Measurements from ENCODE around the gene HDAC7. TPM values are rescaled to one million over a fixed set of nuclear protein-coding genes. Genes with fewer than 3 reads are reported as not detected.

The HDAC7 gene
- total and polyA plus RNA-seq, 2 experiments from 2014 or later, result 19.0 to 41.2 TPM

DNA sequence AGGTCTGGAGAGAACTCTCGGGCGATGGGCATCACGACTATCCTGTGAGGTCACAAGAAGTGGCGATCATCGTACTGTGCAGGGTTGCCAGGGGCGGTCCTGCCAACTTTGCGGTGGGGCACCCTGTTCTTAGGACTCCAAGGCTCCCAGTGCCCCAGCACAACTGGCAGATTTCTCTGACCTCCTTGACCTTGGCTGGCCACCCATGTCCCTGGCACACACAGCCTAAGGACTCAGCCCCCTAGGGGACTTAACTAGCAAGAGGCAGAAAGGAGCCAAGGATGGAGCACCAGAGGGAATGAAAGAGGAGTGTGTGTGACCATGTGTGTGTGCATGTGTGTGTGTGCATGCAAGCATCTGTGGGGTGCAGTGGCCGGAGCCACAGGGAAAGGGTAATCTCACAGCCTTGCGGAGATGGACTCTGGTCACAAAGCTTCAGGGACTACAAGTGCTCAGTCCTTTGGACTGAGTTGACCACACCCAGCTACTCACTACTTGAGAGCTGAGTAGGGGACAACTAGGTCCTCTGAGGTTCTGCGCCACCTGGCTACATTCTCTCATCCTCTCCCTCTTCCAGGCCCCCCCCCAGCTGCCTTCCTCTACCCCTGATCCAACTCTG is 32.9 kb downstream of the HDAC7 start:
- H2AFZ ChIP-seq, result no peak overlapping the region
- no peak overlapping the region for H3K27ac ChIP-seq
- H3K79me2 ChIP-seq, result no peaks in the 10 kb centered on the region
- H3K27me3 ChIP-seq, result no peaks in the 10 kb centered on the region
- 97% methylated on average over 10 of the region's 10 CpGs for WGBS (ENCODE audit: low lambda C conversion rate, missing lambda C conversion rate)
- H3K9me3 ChIP-seq (ENCODE audit: low read depth), result no peaks in the 10 kb centered on the region
- no peaks in the 10 kb centered on the region for H3K9me2 ChIP-seq (replicated peaks; ENCODE audit: insufficient read depth)
- H4K20me1 ChIP-seq (ENCODE audit: insufficient read depth, poor library complexity, severe bottlenecking), result no peaks in the 10 kb centered on the region
- no peak for DNase-seq (ENCODE audit: low spot score)
- no peaks in the 10 kb centered on the region for H3K36me3 ChIP-seq (replicated peaks; ENCODE audit: insufficient read depth, low read depth)
- no peak overlapping the region for H3K4me2 ChIP-seq
- no peak overlapping the region for H3K4me3 ChIP-seq
- H3K4me1 ChIP-seq (ENCODE audit: insufficient read depth), result no peaks in the 10 kb centered on the region
- TF ChIP-seq, protein P1, sequence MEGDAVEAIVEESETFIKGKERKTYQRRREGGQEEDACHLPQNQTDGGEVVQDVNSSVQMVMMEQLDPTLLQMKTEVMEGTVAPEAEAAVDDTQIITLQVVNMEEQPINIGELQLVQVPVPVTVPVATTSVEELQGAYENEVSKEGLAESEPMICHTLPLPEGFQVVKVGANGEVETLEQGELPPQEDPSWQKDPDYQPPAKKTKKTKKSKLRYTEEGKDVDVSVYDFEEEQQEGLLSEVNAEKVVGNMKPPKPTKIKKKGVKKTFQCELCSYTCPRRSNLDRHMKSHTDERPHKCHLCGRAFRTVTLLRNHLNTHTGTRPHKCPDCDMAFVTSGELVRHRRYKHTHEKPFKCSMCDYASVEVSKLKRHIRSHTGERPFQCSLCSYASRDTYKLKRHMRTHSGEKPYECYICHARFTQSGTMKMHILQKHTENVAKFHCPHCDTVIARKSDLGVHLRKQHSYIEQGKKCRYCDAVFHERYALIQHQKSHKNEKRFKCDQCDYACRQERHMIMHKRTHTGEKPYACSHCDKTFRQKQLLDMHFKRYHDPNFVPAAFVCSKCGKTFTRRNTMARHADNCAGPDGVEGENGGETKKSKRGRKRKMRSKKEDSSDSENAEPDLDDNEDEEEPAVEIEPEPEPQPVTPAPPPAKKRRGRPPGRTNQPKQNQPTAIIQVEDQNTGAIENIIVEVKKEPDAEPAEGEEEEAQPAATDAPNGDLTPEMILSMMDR (IDR thresholded peaks at IDR 0.05; ENCODE audit: poor library complexity), result no peak
- TF ChIP-seq EZH2 (IDR thresholded peaks at IDR 0.05; ENCODE audit: borderline replicate concordance), result no peak
- TF ChIP-seq EZH2phosphoT487 (IDR thresholded peaks at IDR 0.05; ENCODE audit: low read depth, severe bottlenecking, unreplicated experiment), result no peak

DNA sequence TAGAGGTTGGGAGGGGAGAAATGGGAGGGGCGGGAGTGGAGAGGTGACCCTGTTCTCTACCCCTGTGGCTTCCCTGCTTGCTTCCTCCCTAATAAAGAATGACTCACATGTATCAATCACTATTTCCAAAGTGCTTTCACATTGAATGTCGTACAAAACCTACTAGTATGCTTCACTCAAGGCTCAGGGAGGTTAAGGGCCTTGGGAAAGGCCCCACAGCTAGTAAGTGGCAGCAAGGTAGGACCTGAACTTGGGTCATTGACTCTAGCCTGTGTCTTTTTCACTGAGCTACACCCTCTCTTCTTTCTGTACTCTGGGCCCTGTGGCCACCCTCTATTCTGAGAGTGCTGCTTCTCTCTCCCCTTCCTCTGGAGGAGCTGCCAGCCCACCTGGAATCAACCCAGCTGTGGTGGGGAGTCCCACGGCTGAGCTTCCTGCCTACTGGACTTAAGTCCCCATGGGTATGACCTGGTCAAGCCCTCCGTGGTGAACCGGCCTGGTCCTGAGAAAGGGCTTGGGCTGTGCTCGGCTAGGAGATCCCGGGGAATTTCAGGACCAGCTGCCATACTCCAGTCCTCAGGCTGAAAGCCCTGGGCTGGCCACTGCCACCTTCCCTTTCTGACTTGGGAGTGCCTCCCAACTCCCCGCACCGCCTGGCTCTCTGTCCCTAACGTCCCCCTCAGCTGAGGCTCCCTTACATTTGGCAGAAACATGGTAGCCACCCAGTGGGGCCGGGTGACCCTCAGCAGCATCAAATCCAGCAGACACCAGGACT is 33.6 kb downstream of the HDAC7 start:
- no peak overlapping the region for H2AFZ ChIP-seq
- no peaks in the 10 kb centered on the region for H3K36me3 ChIP-seq (replicated peaks; ENCODE audit: insufficient read depth, low read depth)
- no peaks in the 10 kb centered on the region for H3K9me2 ChIP-seq (replicated peaks; ENCODE audit: insufficient read depth)
- 93% methylated on average over 11 of the region's 11 CpGs for WGBS (ENCODE audit: low lambda C conversion rate, missing lambda C conversion rate)
- no peak overlapping the region for H3K27ac ChIP-seq
- no peak overlapping the region for H3K4me2 ChIP-seq
- no peaks in the 10 kb centered on the region for H3K4me1 ChIP-seq (ENCODE audit: insufficient read depth)
- DNase-seq (ENCODE audit: low spot score), result no peak
- no peaks in the 10 kb centered on the region for H3K79me2 ChIP-seq
- no peak overlapping the region for H3K4me3 ChIP-seq
- no peaks in the 10 kb centered on the region for H3K27me3 ChIP-seq
- TF ChIP-seq, protein P1 (IDR thresholded peaks at IDR 0.05; ENCODE audit: poor library complexity), result no peak
- no peak for TF ChIP-seq EZH2 (IDR thresholded peaks at IDR 0.05; ENCODE audit: borderline replicate concordance)
- no peak for TF ChIP-seq EZH2phosphoT487 (IDR thresholded peaks at IDR 0.05; ENCODE audit: low read depth, severe bottlenecking, unreplicated experiment)
- no peaks in the 10 kb centered on the region for H4K20me1 ChIP-seq (ENCODE audit: insufficient read depth, poor library complexity, severe bottlenecking)
- no peaks in the 10 kb centered on the region for H3K9me3 ChIP-seq (ENCODE audit: low read depth)

DNA sequence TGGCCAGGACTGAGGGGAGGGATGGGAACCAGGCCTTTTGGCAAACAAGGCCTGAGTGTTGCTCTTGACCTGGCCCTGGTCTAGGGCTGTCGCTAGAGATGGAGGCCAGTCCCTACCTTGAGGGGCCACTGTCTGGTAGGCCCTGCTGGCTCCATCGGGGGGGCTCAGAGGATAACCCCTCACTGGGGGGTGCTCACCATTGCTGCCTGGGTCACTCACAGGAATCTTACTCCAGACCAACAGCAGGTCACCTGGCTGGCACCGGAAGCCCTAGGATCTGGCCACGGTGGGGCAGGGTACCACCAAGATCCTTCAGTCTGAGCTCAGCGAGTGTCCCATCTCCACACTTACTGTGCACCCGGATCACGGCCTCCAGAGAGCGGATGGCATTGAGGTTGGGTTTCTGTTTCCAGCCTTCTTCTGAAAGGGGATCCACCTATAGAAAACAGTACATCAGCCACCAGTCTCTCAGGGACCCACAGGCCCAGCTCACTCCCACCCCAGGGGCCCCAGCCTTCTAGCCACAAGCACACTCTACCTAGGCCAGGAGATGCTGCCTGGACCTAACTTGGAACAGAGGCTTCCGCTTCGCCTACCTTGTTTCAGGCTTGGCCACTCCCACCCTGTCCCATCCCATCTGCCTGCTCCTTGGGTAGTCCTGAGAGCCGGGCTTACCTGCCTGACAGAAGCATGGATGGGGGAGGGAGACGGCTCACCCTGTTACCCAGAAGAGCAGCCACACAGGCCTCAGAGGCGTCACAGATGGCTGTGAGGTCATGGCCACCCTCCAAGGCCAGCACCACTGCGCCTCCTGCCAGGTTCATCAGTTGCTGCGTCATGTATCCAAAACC is 34.4 kb downstream of the HDAC7 start:
- WGBS (ENCODE audit: low lambda C conversion rate, missing lambda C conversion rate), result 94% methylated on average over 14 of the region's 15 CpGs
- H3K4me2 ChIP-seq, result no peak overlapping the region
- no peak for DNase-seq (ENCODE audit: low spot score)
- no peaks in the 10 kb centered on the region for H3K9me3 ChIP-seq (ENCODE audit: low read depth)
- H3K27me3 ChIP-seq, result no peaks in the 10 kb centered on the region
- no peak overlapping the region for H3K27ac ChIP-seq
- H2AFZ ChIP-seq, result no peak overlapping the region
- no peaks in the 10 kb centered on the region for H3K9me2 ChIP-seq (replicated peaks; ENCODE audit: insufficient read depth)
- TF ChIP-seq, protein P1 (IDR thresholded peaks at IDR 0.05; ENCODE audit: poor library complexity), result no peak
- TF ChIP-seq EZH2phosphoT487 (IDR thresholded peaks at IDR 0.05; ENCODE audit: low read depth, severe bottlenecking, unreplicated experiment) (no peak), EZH2 (IDR thresholded peaks at IDR 0.05; ENCODE audit: borderline replicate concordance) (no peak)
- H3K79me2 ChIP-seq, result no peaks in the 10 kb centered on the region
- H4K20me1 ChIP-seq (ENCODE audit: insufficient read depth, poor library complexity, severe bottlenecking), result no peaks in the 10 kb centered on the region
- H3K4me3 ChIP-seq, result no peak overlapping the region
- H3K4me1 ChIP-seq (ENCODE audit: insufficient read depth), result no peaks in the 10 kb centered on the region
- H3K36me3 ChIP-seq (replicated peaks; ENCODE audit: insufficient read depth, low read depth), result no peaks in the 10 kb centered on the region

Measured in hepatocyte (in vitro differentiated cells).